Upper lobe of right lung (tissue), 1 donor: ENCODE measurements around the gene P2RX6. TPM values are rescaled to one million over a fixed set of nuclear protein-coding genes. Genes with fewer than 3 reads are reported as not detected.

Experiments
- ATAC-seq: fragments of 200-7000 bp; cut with Tn5 transposase; one replicate; pipeline ENCODE4 v1.9.1; 2020; ENCODE audit warnings: mild to moderate bottlenecking, moderate library complexity
- DNase-seq: peaks from one replicate; pipeline ENCODE4 v3.0.0-alpha.2; 2020
- H3K27ac ChIP-seq: fragments of 200-600 bp; one replicate; pipeline ENCODE4 v1.8.0; 2022
- H3K27me3 ChIP-seq: fragments of 200-600 bp; one replicate; pipeline ENCODE4 v1.8.0; 2022; ENCODE audit warnings: mild to moderate bottlenecking
- H3K36me3 ChIP-seq: fragments of 200-600 bp; one replicate; pipeline ENCODE4 v1.8.0; 2022
- H3K4me1 ChIP-seq: fragments of 200-600 bp; one replicate; pipeline ENCODE4 v1.8.0; 2022
- H3K4me3 ChIP-seq: fragments of 200-600 bp; one replicate; pipeline ENCODE4 v1.8.0; 2022; ENCODE audit warnings: mild to moderate bottlenecking
- H3K9me3 ChIP-seq: fragments of 200-600 bp; one replicate; pipeline ENCODE4 v1.8.0; 2022
- CTCF ChIP-seq: fragments of 200-600 bp; IDR thresholded peaks from one replicate; pipeline ENCODE4 v1.8.0; 2022; ENCODE audit warnings: antibody characterized with exemption
- intact Hi-C: fragments of 100-400 bp; cut with DNase I; formaldehyde crosslinking; loops from one replicate; pipeline ENCODE4 v1.11.0; 2022
- total RNA-seq: library from RNA; stranded (reverse); fragmentation: NEBNext Ultra II Directional; extraction: Animal tissue kit (Norgen Biotek cat#: 25700); gene quantifications from one replicate; pipeline ENCODE4 v1.2.1, GENCODE V29; 2021
- donor health status: DM: no; HTN: yes; CAD: no; lungs with severe emphysema.

P2RX6 gene
- total RNA-seq, 1 donor from 2014 or later: 2.2 TPM

GRCh38 chr22:21031545-21032036, 16.6 kb downstream of the P2RX6 start:
- Histone ChIP-seq H3K27ac (no peak overlapping the region), H3K27me3 (peaks cover 26% of the 10 kb centered on the region), H3K4me3 (peak overlapping the region; percentile 41), H3K36me3 (no peaks in the 10 kb centered on the region), H3K4me1 (peaks cover 7% of the 10 kb centered on the region), H3K9me3 (no peaks in the 10 kb centered on the region)
- ATAC-seq (no peak), DNase-seq (no peak)
- intact Hi-C loops: no loop called here
- TF ChIP-seq CTCF: no peak

- TF ChIP-seq CTCF: no peak
- no peaks in the 10 kb centered on the region for H3K36me3 ChIP-seq
- peaks cover 26% of the 10 kb centered on the region for H3K27me3 ChIP-seq
- peaks cover 7% of the 10 kb centered on the region for H3K4me1 ChIP-seq
- H3K27ac ChIP-seq: no peak within 1 kb of the TSS
- H3K4me3 ChIP-seq: peak within 1 kb of the TSS; percentile 41
- intact Hi-C loops: no loop called here
- DNase-seq (no peak), ATAC-seq (peak; percentile 56)
- no peaks in the 10 kb centered on the region for H3K9me3 ChIP-seq
Observed at GRCh38 chr22:21032037-21032867, 17.3 kb downstream of the P2RX6 start, which contains the start of gene SLC7A4. SLC7A4 (minus strand) TSS chr22:21032561; CDS start chr22:21031812, 749 bp downstream.

- no peak for TF ChIP-seq CTCF
- Histone ChIP-seq H3K36me3 (no peaks in the 10 kb centered on the region), H3K4me3 (no peak overlapping the region), H3K27me3 (peaks cover 26% of the 10 kb centered on the region), H3K9me3 (no peaks in the 10 kb centered on the region), H3K27ac (no peak overlapping the region), H3K4me1 (peaks cover 7% of the 10 kb centered on the region)
- DNase-seq (no peak), ATAC-seq (no peak)
- intact Hi-C loops: no loop called here
Observed at GRCh38 chr22:21032868-21033688, 18.1 kb downstream of the P2RX6 start.

- no peak for DNase-seq
- Histone ChIP-seq H3K36me3 (no peaks in the 10 kb centered on the region), H3K27me3 (peaks cover 26% of the 10 kb centered on the region), H3K4me1 (peaks cover 7% of the 10 kb centered on the region), H3K4me3 (no peak overlapping the region), H3K27ac (no peak overlapping the region), H3K9me3 (no peaks in the 10 kb centered on the region)
- no peak for ATAC-seq
- no peak for TF ChIP-seq CTCF
- intact Hi-C loops: no loop called here
Observed at GRCh38 chr22:21033895-21034294, 18.9 kb downstream of the P2RX6 start.

- TF ChIP-seq CTCF: no peak
- intact Hi-C loops: no loop called here
- peaks cover 26% of the 10 kb centered on the region for H3K27me3 ChIP-seq
- no peak for DNase-seq
- ATAC-seq: no peak
- H3K4me3 ChIP-seq: no peak overlapping the region
- H3K36me3 ChIP-seq: no peaks in the 10 kb centered on the region
- H3K27ac ChIP-seq: no peak overlapping the region
- peaks cover 7% of the 10 kb centered on the region for H3K4me1 ChIP-seq
- H3K9me3 ChIP-seq: no peaks in the 10 kb centered on the region
Observed at GRCh38 chr22:21034989-21035388, 20.0 kb downstream of the P2RX6 start.
